IMR-90 (cell line): ENCODE data around the gene BMERB1. TPM values are rescaled to one million over a fixed set of nuclear protein-coding genes. Genes with fewer than 3 reads are reported as not detected.
"Not testable (repeated sequence)": the region's sequence is repeated elsewhere in the genome, so short reads cannot be mapped to it uniquely, and the experiment has no call there.

Source experiments
- ATAC-seq: fragments of 200-7000 bp; cut with Tn5 transposase; 2 replicates; pipeline ENCODE4 v1.9.1; 2020; ENCODE audit warnings: low read depth, mild to moderate bottlenecking, moderate library complexity
- BruUV-seq: library from RNA; stranded (reverse); fragments of 400-500 nt; replicated peaks from 2 replicates; lab custom pipeline; 2021; lab: Mats Ljungman, UMichigan
- CTCF ChIA-PET: fragments of 300-600 bp; formaldehyde crosslinking; extraction: SDS; loops from one replicate; lab custom pipeline; 2021; ENCODE audit warnings: antibody characterized with exemption; lab: Yijun Ruan, JAX
- POLR2A ChIA-PET: fragments of 300-600 bp; sonication (Branson Sonifier 250); formaldehyde crosslinking; loops from one replicate; lab custom pipeline; 2022; ENCODE audit warnings: antibody characterized with exemption; ENCODE audit not compliant: unreplicated experiment; lab: Charles Lee
- DNase-seq: peaks from one replicate; pipeline ENCODE4 v3.0.0; 2013
- H2AFZ ChIP-seq: replicated peaks from 2 replicates; pipeline ENCODE3; 2013; ENCODE audit warnings: low read length, mild to moderate bottlenecking; ENCODE audit not compliant: poor library complexity
- H2AK5ac ChIP-seq: 2 replicates; pipeline ENCODE4 v1.6.1; 2013; ENCODE audit warnings: low read depth, low read length, inconsistent platforms
- H2AK9ac ChIP-seq: replicated peaks from 2 replicates; pipeline ENCODE3; 2013; ENCODE audit warnings: mild to moderate bottlenecking, low read depth, low read length, moderate library complexity; ENCODE audit not compliant: poor library complexity
- H2BK120ac ChIP-seq: 2 replicates; pipeline ENCODE4 v1.6.1; 2013; ENCODE audit warnings: low read depth, low read length, inconsistent platforms
- H2BK15ac ChIP-seq: 3 replicates; pipeline ENCODE4 v1.6.1; 2013; ENCODE audit warnings: low read depth, low read length, inconsistent platforms
- H2BK20ac ChIP-seq: 2 replicates; pipeline ENCODE4 v1.6.1; 2013; ENCODE audit warnings: low read depth, mild to moderate bottlenecking, inconsistent platforms, low read length, moderate library complexity
- H2BK5ac ChIP-seq: 2 replicates; pipeline ENCODE4 v1.6.1; 2013; ENCODE audit warnings: mild to moderate bottlenecking, low read depth, low read length, inconsistent platforms; ENCODE audit not compliant: poor library complexity, severe bottlenecking
- H3K14ac ChIP-seq: replicated peaks from 2 replicates; pipeline ENCODE4 v1.6.1; 2013; ENCODE audit warnings: low read depth, low read length, inconsistent platforms
- H3K18ac ChIP-seq: 2 replicates; pipeline ENCODE4 v1.6.1; 2013; ENCODE audit warnings: low read depth, low read length, control low read depth
- H3K23ac ChIP-seq: 2 replicates; pipeline ENCODE4 v1.6.1; 2013; ENCODE audit warnings: low read depth, low read length, inconsistent platforms
- H3K27ac ChIP-seq: 2 replicates; pipeline ENCODE4 v1.5.1; 2013; ENCODE audit warnings: mild to moderate bottlenecking, control low read depth, low read length; ENCODE audit not compliant: insufficient read depth
- H3K27me3 ChIP-seq: 2 replicates; pipeline ENCODE4 v1.6.1; 2013; ENCODE audit warnings: low read length; ENCODE audit not compliant: control insufficient read depth, insufficient read depth
- H3K36me3 ChIP-seq: 2 replicates; pipeline ENCODE4 v1.6.1; 2013; ENCODE audit warnings: low read length, mixed read lengths; ENCODE audit not compliant: control insufficient read depth, insufficient read depth
- H3K4ac ChIP-seq: 2 replicates; pipeline ENCODE4 v1.6.1; 2013; ENCODE audit warnings: low read depth, low read length, inconsistent platforms
- H3K4me1 ChIP-seq: 2 replicates; pipeline ENCODE4 v1.6.1; 2013; ENCODE audit warnings: low read length, mixed read lengths; ENCODE audit not compliant: control insufficient read depth, insufficient read depth
- H3K4me2 ChIP-seq: 2 replicates; pipeline ENCODE4 v1.6.1; 2013; ENCODE audit warnings: low read depth, mild to moderate bottlenecking, control low read depth, low read length, moderate library complexity
- H3K4me3 ChIP-seq: 2 replicates; pipeline ENCODE4 v1.5.1; 2013; ENCODE audit warnings: low read depth, mild to moderate bottlenecking, control low read depth, low read length, moderate library complexity; ENCODE audit not compliant: insufficient read depth
- H3K56ac ChIP-seq: 2 replicates; pipeline ENCODE4 v1.6.1; 2013; ENCODE audit warnings: low read length, inconsistent platforms; ENCODE audit not compliant: insufficient read depth; ENCODE audit errors: extremely low read depth
- H3K79me1 ChIP-seq, 2 experiments: 2 replicates each; pipeline ENCODE4 v1.6.1; 2013; ENCODE audit warnings: low read length in 2 of 2, inconsistent platforms in 1 of 2, low read depth in 1 of 2
- H3K9ac ChIP-seq: 2 replicates; pipeline ENCODE4 v1.6.1; 2013; ENCODE audit warnings: low read depth, low read length, control low read depth
- H3K9me1 ChIP-seq: 2 replicates; pipeline ENCODE4 v1.6.1; 2013; ENCODE audit warnings: low read length, inconsistent platforms; ENCODE audit not compliant: insufficient read depth
- H3K9me3 ChIP-seq: 2 replicates; pipeline ENCODE4 v1.6.1; 2013; ENCODE audit warnings: low read length; ENCODE audit not compliant: control insufficient read depth, insufficient read depth
- H4K20me1 ChIP-seq: 2 replicates; pipeline ENCODE4 v1.6.1; 2013; ENCODE audit warnings: low read length, inconsistent platforms; ENCODE audit not compliant: insufficient read depth
- H4K5ac ChIP-seq: 2 replicates; pipeline ENCODE4 v1.6.1; 2013; ENCODE audit warnings: mild to moderate bottlenecking, low read depth, low read length, control low read depth
- H4K8ac ChIP-seq, 2 experiments: 2 replicates each; pipeline ENCODE4 v1.6.1; 2013; ENCODE audit warnings: low read depth in 2 of 2, low read length in 2 of 2, control low read depth in 1 of 2, inconsistent platforms in 1 of 2
- H4K91ac ChIP-seq: 2 replicates; pipeline ENCODE4 v1.6.1; 2013; ENCODE audit warnings: low read depth, low read length, inconsistent platforms; ENCODE audit not compliant: insufficient read depth
- WGBS, 2 experiments: methylation state at CpG; one replicate each; pipeline versions ENCODE4 v1.1.5 to v1.1.7; 2013; ENCODE audit warnings: missing lambda C conversion rate in 2 of 2; ENCODE audit not compliant: insufficient read length in 1 of 2; ENCODE audit errors: extremely low coverage in 2 of 2; 5-methylcytosine and 5-hydroxymethylcytosine counted together
- dilution Hi-C: fragments of 300-500 bp; cut with HindIII; formaldehyde crosslinking; loops from one replicate; pipeline ENCODE4 v1.14.3; 2018; ENCODE audit warnings: low sequenced_read_pairs; ENCODE audit not compliant: unreplicated experiment
- in situ Hi-C: fragments of 300-500 bp; cut with MboI; formaldehyde crosslinking; loops from 3 replicates; pipeline ENCODE4 v1.14.3; 2019; ENCODE audit warnings: low sequenced_read_pairs, inconsistent platforms, mixed read lengths
- intact Hi-C: fragments of 100-400 bp; cut with micrococcal nuclease; formaldehyde crosslinking; loops from 2 replicates; pipeline ENCODE4 v1.10.0; 2022
- polyA plus RNA-seq, 3 experiments: library from polyadenylated mRNA; depleted of rRNA; stranded (reverse); fragments of >200 nt; gene quantifications; 2 replicates each; pipeline ENCODE4 v1.2.3, GENCODE V29; 2012; ENCODE audit warnings: low replicate concordance in 1 of 3
- total RNA-seq: library from RNA; depleted of rRNA; stranded (reverse); fragments of >200 nt; gene quantifications from 2 replicates; pipeline ENCODE4 v1.2.3, GENCODE V29; 2012

The BMERB1 gene
- total and polyA plus RNA-seq, 2 of the 4 experiments (the other 2 are of a cell fraction): 22.6 to 32.9 TPM

GRCh38 chr16:15421696-15422095, 12.7 kb upstream of the BMERB1 start:
- H2BK5ac ChIP-seq, H2BK120ac ChIP-seq, H4K91ac ChIP-seq, H3K36me3 ChIP-seq, H4K8ac ChIP-seq, H3K4ac ChIP-seq, ATAC-seq, H3K9me3 ChIP-seq, POLR2A ChIA-PET, H3K56ac ChIP-seq, H2BK20ac ChIP-seq, H3K27me3 ChIP-seq, H3K9ac ChIP-seq, H3K79me1 ChIP-seq, H3K18ac ChIP-seq, H2BK15ac ChIP-seq, H4K20me1 ChIP-seq, H3K4me1 ChIP-seq, DNase-seq, H2AFZ ChIP-seq, H3K23ac ChIP-seq, H2AK9ac ChIP-seq, H3K4me3 ChIP-seq, CTCF ChIA-PET, BruUV-seq, H3K9me1 ChIP-seq, H3K27ac ChIP-seq, H2AK5ac ChIP-seq, H3K4me2 ChIP-seq, H3K14ac ChIP-seq, dilution Hi-C loops, H4K5ac ChIP-seq: not testable (repeated sequence)
- 20% methylated on average over 1 of the region's 5 CpGs; no CpG with 5 or more reads in 1 of the 2 experiments for WGBS, 2 experiments
- in situ Hi-C loops (loop anchor here (10.0 kb wide), 1 partner anchor 133 kb away; no protein-coding TSS in a partner anchor), intact Hi-C loops (loop anchor here (10.0 kb wide), 1 partner anchor 283 kb away; no protein-coding TSS in a partner anchor)
